Measurements from ENCODE around the gene TP53BP2. TPM values are rescaled to one million over a fixed set of nuclear protein-coding genes. Genes with fewer than 3 reads are reported as not detected.

The TP53BP2 gene
- total and polyA plus RNA-seq, 10 of the 15 experiments (the other 5 are each of a cell fraction or from before 2014, with no cell fraction given): 1.6 to 13.7 (median 5.6) TPM

DNA sequence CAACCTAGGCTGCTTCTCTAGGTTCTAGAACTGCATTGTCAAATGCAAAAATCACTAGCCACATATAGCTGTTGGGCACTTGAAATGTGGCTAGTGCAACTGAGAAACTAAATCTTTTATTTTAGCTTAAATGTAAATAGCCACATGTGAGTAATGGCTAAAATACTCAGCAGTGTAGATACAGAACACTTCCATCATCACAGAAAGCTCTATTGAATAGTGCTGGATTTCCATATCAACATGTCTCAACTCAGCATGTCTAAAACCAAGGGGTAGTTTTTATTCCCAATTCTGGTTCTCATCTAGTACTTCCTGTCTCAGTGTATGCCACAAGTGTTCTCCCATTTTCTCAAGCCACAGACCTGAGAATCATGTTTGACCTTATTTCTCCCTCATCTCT lies 7.5 kb upstream of the TP53BP2 start:
- TF ChIP-seq HDAC6 (IDR thresholded peaks at IDR 0.05; ENCODE audit: unreplicated experiment): no peak
- no peak for TF ChIP-seq ESRRA (IDR thresholded peaks at IDR 0.05; ENCODE audit: low read length)
- TF ChIP-seq NBN (IDR thresholded peaks at IDR 0.05): no peak
- TF ChIP-seq BCL11A (IDR thresholded peaks at IDR 0.05; ENCODE audit: low read depth, low read length): no peak
- no peak for TF ChIP-seq EED (IDR thresholded peaks at IDR 0.05; ENCODE audit: low read depth)
- TF ChIP-seq CREB1 (IDR thresholded peaks at IDR 0.05; ENCODE audit: low read depth): no peak
- TF ChIP-seq, protein P1, sequence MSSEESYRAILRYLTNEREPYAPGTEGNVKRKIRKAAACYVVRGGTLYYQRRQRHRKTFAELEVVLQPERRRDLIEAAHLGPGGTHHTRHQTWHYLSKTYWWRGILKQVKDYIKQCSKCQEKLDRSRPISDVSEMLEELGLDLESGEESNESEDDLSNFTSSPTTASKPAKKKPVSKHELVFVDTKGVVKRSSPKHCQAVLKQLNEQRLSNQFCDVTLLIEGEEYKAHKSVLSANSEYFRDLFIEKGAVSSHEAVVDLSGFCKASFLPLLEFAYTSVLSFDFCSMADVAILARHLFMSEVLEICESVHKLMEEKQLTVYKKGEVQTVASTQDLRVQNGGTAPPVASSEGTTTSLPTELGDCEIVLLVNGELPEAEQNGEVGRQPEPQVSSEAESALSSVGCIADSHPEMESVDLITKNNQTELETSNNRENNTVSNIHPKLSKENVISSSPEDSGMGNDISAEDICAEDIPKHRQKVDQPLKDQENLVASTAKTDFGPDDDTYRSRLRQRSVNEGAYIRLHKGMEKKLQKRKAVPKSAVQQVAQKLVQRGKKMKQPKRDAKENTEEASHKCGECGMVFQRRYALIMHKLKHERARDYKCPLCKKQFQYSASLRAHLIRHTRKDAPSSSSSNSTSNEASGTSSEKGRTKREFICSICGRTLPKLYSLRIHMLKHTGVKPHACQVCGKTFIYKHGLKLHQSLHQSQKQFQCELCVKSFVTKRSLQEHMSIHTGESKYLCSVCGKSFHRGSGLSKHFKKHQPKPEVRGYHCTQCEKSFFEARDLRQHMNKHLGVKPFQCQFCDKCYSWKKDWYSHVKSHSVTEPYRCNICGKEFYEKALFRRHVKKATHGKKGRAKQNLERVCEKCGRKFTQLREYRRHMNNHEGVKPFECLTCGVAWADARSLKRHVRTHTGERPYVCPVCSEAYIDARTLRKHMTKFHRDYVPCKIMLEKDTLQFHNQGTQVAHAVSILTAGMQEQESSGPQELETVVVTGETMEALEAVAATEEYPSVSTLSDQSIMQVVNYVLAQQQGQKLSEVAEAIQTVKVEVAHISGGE (CRISPR knock-in tag; IDR thresholded peaks at IDR 0.05): no peak
- no peak for TF ChIP-seq MTA2 (IDR thresholded peaks at IDR 0.05; ENCODE audit: low read depth)
- no peak for TF ChIP-seq PAX5 (IDR thresholded peaks at IDR 0.05; ENCODE audit: borderline replicate concordance, low read depth, low read length)
- TF ChIP-seq SIN3A (IDR thresholded peaks at IDR 0.05; ENCODE audit: low read depth, low read length): no peak
- TF ChIP-seq DPF2 (IDR thresholded peaks at IDR 0.05): no peak
- TF ChIP-seq CBFB (IDR thresholded peaks at IDR 0.05; ENCODE audit: low read depth): no peak
- TF ChIP-seq SMAD5 (IDR thresholded peaks at IDR 0.05; ENCODE audit: low read depth): no peak
- TF ChIP-seq POLR2A (IDR thresholded peaks at IDR 0.05; ENCODE audit: low read depth, low read length): no peak
- no peak for TF ChIP-seq GABPA (IDR thresholded peaks at IDR 0.05; ENCODE audit: low read depth)
- TF ChIP-seq, protein P2, sequence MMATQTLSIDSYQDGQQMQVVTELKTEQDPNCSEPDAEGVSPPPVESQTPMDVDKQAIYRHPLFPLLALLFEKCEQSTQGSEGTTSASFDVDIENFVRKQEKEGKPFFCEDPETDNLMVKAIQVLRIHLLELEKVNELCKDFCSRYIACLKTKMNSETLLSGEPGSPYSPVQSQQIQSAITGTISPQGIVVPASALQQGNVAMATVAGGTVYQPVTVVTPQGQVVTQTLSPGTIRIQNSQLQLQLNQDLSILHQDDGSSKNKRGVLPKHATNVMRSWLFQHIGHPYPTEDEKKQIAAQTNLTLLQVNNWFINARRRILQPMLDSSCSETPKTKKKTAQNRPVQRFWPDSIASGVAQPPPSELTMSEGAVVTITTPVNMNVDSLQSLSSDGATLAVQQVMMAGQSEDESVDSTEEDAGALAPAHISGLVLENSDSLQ (IDR thresholded peaks at IDR 0.05): no peak
- no peak overlapping the region for H3K4me3 ChIP-seq
- H3K9me3 ChIP-seq (replicated peaks; ENCODE audit: control insufficient read depth, insufficient read depth, low read length): no peaks in the 10 kb centered on the region
- DNase-seq (ENCODE audit: low read depth, low spot score): no peak
- H2AFZ ChIP-seq (ENCODE audit: control insufficient read depth, low read depth, low read length): no peak overlapping the region
- in situ Hi-C loops (cut with MboI): no loop called here
- CTCF ChIA-PET: interaction anchor here (1.0 to 1.7 kb wide), 2 partner anchors 43 to 104 kb away, joined by 3 read pairs; no protein-coding TSS in a partner anchor
- SMC1A ChIA-PET (ENCODE audit: uncharacterized antibody, unreplicated experiment): interaction anchor here (0.7 to 1.6 kb wide), 3 partner anchors 8 to 420 kb away, joined by 3 to 7 read pairs (median 3); no protein-coding TSS in a partner anchor
- H4K20me1 ChIP-seq (ENCODE audit: control insufficient read depth, insufficient read depth): no peaks in the 10 kb centered on the region
- ATAC-seq: no peak
- H3K27me3 ChIP-seq (replicated peaks in 1 of 2; ENCODE audit: control insufficient read depth in 2 of 2, insufficient read depth in 2 of 2, low read length in 1 of 2): no peaks in the 10 kb centered on the region; a peak in 2 of 4 replicates
- H3K36me3 ChIP-seq (ENCODE audit: control insufficient read depth in 2 of 2, insufficient read depth in 2 of 2, low read length in 1 of 2): no peaks in the 10 kb centered on the region
- RAD21 ChIA-PET (ENCODE audit: unreplicated experiment): interaction anchor here (0.8 kb wide), 1 partner anchor 8 kb away, joined by 3 read pairs; no protein-coding TSS in a partner anchor
- intact Hi-C loops (cut with micrococcal nuclease; ENCODE audit: unreplicated experiment): no loop called here
- 0 out of 2 replicates have a peak, but pooled peaks cover 3% of the 10 kb centered on the region for H3K4me1 ChIP-seq (ENCODE audit: control insufficient read depth, insufficient read depth, low read length)
- POLR2A ChIA-PET: interaction anchor here (0.6 kb wide), 1 partner anchor 299 kb away, joined by 4 read pairs; no protein-coding TSS in a partner anchor
- H3K9ac ChIP-seq (ENCODE audit: control insufficient read depth, insufficient read depth, low read length): no peak overlapping the region
- no peak overlapping the region for H3K27ac ChIP-seq (ENCODE audit: control insufficient read depth, insufficient read depth)
- no peak overlapping the region for H3K4me2 ChIP-seq (ENCODE audit: control insufficient read depth, insufficient read depth)
- no peak for FAIRE-seq
- BruUV-seq (replicated peaks): no TSS peak
- no peaks in the 10 kb centered on the region for H3K79me2 ChIP-seq (ENCODE audit: control insufficient read depth, insufficient read depth, low read length)

All from GM12878 (cell line).